Ovary (tissue), 9 donors: Measurements from ENCODE around the gene TMBIM4. TPM values are rescaled to one million over a fixed set of nuclear protein-coding genes. Genes with fewer than 3 reads are reported as not detected.

ENCODE experiments used
- DNase-seq, 5 donors: peaks; one replicate each; pipeline ENCODE4 v3.0.0-alpha.2; 2019 to 2020
- H3K27ac ChIP-seq, 2 donors: fragments of 200-600 bp; one replicate each; pipeline versions ENCODE4 v1.5.1 to v1.8.0; 2019 to 2022
- H3K27me3 ChIP-seq: fragments of 200-600 bp; one replicate; pipeline ENCODE4 v1.8.0; 2022
- H3K36me3 ChIP-seq: fragments of 200-600 bp; sonication (generic); one replicate; pipeline ENCODE4 v1.5.1; 2019
- H3K4me1 ChIP-seq: one replicate; pipeline ENCODE4 v1.8.1; 2013; ENCODE audit warnings: mild to moderate bottlenecking, moderate library complexity; ENCODE audit not compliant: insufficient read depth
- H3K4me3 ChIP-seq: fragments of 200-600 bp; sonication (generic); one replicate; pipeline ENCODE4 v1.5.1; 2017
- H3K9me3 ChIP-seq, 2 donors: fragments of 200-600 bp in 1 of 2; sonication (generic) in 1 of 2; one replicate each; pipeline versions ENCODE4 v1.5.1 to v1.8.1; 2013 to 2019; ENCODE audit warnings: mild to moderate bottlenecking in 1 of 2, moderate library complexity in 1 of 2
- EP300 ChIP-seq: sonication (generic); formaldehyde crosslinking; IDR thresholded peaks from one replicate; pipeline ENCODE4 v1.6.1; 2017; ENCODE audit warnings: antibody characterized with exemption
- POLR2A ChIP-seq: fragments of 450-650 bp; IDR thresholded peaks from one replicate; pipeline ENCODE4 v1.6.1; 2017; ENCODE audit warnings: antibody characterized with exemption, mild to moderate bottlenecking, moderate library complexity
- WGBS, 3 donors: extraction: QIAGEN DNeasy Blood & Tissue Kit in 1 of 3; methylation state at CpG; one replicate each; pipeline versions ENCODE4 v1.1.5 to v1.1.7; 2013 to 2017; 5-methylcytosine and 5-hydroxymethylcytosine counted together
- intact Hi-C, 4 donors: fragments of 100-400 bp; cut with DNase I; formaldehyde crosslinking; loops; one replicate each; pipeline versions ENCODE4 v1.11.0 to v1.15.1; 2022 to 2023
- polyA plus RNA-seq, 2 donors: library from polyadenylated mRNA; stranded (reverse); fragments of 200-250 nt in 1 of 2; fragments of 350-450 nt in 1 of 2; fragmentation: Illumina TruSeq in 1 of 2; extraction: RNeasy Lipid Tissue Mini Kit (QIAGEN cat#74804) in 1 of 2; gene quantifications; one replicate each; pipeline ENCODE4 v1.2.3, GENCODE V29; 2013 to 2014
- total RNA-seq, 7 donors: library from RNA; depleted of rRNA in 2 of 7; stranded (reverse); fragments of >200 nt in 2 of 7; fragmentation: NEBNext Ultra II Directional in 3 of 7; extraction: Animal tissue kit (Norgen Biotek cat#: 25700) in 3 of 7; gene quantifications; one replicate each; pipeline versions ENCODE4 v1.1.0 to v1.2.4, GENCODE V29; 2016 to 2023
- TF ChIP-seq, protein P1 (sequence below), 3 donors: fragments of 450-650 bp in 2 of 3; fragments of 200-600 bp in 1 of 3; IDR thresholded peaks; one replicate each; pipeline versions ENCODE4 v1.5.1 to v1.8.0; 2016 to 2022; ENCODE audit warnings: antibody characterized with exemption in 3 of 3, mild to moderate bottlenecking in 1 of 3
- donor health status: DM: no; HTN: no; CAD: no; lungs with moderate emphysema.
- donor health status: DM: no; HTN: no; CAD: no.
- donor health status: Bipolar disorder and iron deficiency.
- donor health status: DM: yes; HTN: yes; CAD: no.
- donor health status: DM: no; HTN: no; CAD: no.
- donor health status: DM: yes; HTN: yes; CAD: no.

Gene TMBIM4
- total and polyA plus RNA-seq, 9 donors, result 78.3 to 154 (median 112) TPM

GRCh38 chr12:66191547-66192126, 21.8 kb upstream of the TMBIM4 start:
- DNase-seq, result no peak
- Histone ChIP-seq H3K27me3 (no peaks in the 10 kb centered on the region), H3K4me3 (no peak overlapping the region), H3K36me3 (no peaks in the 10 kb centered on the region), H3K9me3 (no peaks in the 10 kb centered on the region), H3K4me1 (no peaks in the 10 kb centered on the region), H3K27ac (no peak overlapping the region)
- intact Hi-C loops, result no loop called here
- 85 to 90% (median 89%) methylated on average over 7 of the region's 7 CpGs for WGBS, 3 donors
- TF ChIP-seq POLR2A (no peak), EP300 (no peak)
- TF ChIP-seq, protein P1, sequence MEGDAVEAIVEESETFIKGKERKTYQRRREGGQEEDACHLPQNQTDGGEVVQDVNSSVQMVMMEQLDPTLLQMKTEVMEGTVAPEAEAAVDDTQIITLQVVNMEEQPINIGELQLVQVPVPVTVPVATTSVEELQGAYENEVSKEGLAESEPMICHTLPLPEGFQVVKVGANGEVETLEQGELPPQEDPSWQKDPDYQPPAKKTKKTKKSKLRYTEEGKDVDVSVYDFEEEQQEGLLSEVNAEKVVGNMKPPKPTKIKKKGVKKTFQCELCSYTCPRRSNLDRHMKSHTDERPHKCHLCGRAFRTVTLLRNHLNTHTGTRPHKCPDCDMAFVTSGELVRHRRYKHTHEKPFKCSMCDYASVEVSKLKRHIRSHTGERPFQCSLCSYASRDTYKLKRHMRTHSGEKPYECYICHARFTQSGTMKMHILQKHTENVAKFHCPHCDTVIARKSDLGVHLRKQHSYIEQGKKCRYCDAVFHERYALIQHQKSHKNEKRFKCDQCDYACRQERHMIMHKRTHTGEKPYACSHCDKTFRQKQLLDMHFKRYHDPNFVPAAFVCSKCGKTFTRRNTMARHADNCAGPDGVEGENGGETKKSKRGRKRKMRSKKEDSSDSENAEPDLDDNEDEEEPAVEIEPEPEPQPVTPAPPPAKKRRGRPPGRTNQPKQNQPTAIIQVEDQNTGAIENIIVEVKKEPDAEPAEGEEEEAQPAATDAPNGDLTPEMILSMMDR (IDR thresholded peaks at IDR 0.05), result no peak

- Histone ChIP-seq H3K27ac (no peak overlapping the region), H3K4me3 (no peak overlapping the region), H3K4me1 (no peaks in the 10 kb centered on the region), H3K36me3 (no peaks in the 10 kb centered on the region), H3K9me3 (no peaks in the 10 kb centered on the region), H3K27me3 (no peaks in the 10 kb centered on the region)
- 79 to 88% (median 80%) methylated on average over 1 of the region's 1 CpG for WGBS, 3 donors
- TF ChIP-seq POLR2A (no peak), EP300 (no peak)
- TF ChIP-seq, protein P1 (IDR thresholded peaks at IDR 0.05), result no peak
- no peak for DNase-seq
- intact Hi-C loops, result no loop called here
Measured at GRCh38 chr12:66190519-66191370, 20.9 kb upstream of the TMBIM4 start.

DNA sequence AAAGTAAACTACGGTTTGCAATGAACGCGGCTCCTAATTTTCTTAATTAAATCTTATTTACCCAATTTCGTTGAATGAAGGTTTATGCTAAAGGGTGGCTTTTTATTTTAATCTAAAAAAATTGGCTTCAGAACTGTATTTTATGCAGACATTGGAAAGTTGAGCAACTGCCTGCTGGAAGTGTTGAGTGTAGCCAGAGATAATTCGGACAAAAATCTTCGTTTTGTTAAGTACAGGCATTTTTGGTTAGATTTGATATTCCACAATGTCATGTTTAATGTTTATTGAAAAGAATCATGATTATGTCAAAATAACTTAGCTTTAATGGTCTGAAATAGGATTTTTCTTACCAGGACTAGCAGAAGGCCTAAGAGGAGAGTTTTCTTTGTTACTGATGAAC, 20.1 kb upstream of the TMBIM4 start:
- Histone ChIP-seq H3K36me3 (no peaks in the 10 kb centered on the region), H3K9me3 (no peaks in the 10 kb centered on the region), H3K27me3 (no peaks in the 10 kb centered on the region), H3K27ac (no peak overlapping the region), H3K4me3 (peak overlapping the region; percentile 35), H3K4me1 (no peaks in the 10 kb centered on the region)
- intact Hi-C loops, result no loop called here
- WGBS, 3 donors, result 54 to 67% (median 62%) methylated on average over 6 of the region's 6 CpGs
- TF ChIP-seq, protein P1 (IDR thresholded peaks at IDR 0.05), result no peak
- TF ChIP-seq POLR2A (no peak), EP300 (no peak)
- DNase-seq, result no peak

DNA sequence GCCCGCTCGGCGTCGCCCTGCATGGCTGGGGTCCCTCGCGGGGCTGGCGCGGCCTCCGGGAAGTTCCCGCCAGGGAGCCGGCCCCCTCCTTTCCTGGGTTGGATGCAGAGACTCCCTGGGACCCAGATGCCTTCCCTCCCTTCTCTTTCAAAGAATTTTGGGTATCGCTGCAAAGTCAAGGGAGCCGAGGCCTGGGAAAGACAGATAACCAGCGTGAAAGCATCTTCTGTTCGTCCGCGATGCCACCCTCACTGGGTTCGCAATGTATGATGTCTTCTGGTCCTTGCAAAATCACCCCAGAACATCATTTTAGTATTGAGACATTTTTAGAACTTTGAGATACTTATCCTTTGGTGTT, 19.7 kb upstream of the TMBIM4 start:
- H3K27ac ChIP-seq, result peak overlapping the region in 1 of 2 donors; percentile 50
- no peaks in the 10 kb centered on the region for H3K36me3 ChIP-seq
- no peaks in the 10 kb centered on the region for H3K4me1 ChIP-seq
- DNase-seq, result no peak
- no peaks in the 10 kb centered on the region for H3K9me3 ChIP-seq
- no peaks in the 10 kb centered on the region for H3K27me3 ChIP-seq
- intact Hi-C loops, result no loop called here
- TF ChIP-seq EP300 (no peak), POLR2A (no peak)
- TF ChIP-seq, protein P1 (IDR thresholded peaks at IDR 0.05), result no peak
- peak overlapping the region; percentile 35 for H3K4me3 ChIP-seq
- 15 to 28% (median 18%) methylated on average over 7 to 18 of the region's 18 CpGs for WGBS, 3 donors
